Right atrium auricular region (tissue), 2 donors: ENCODE measurements around the gene ASCL2. TPM values are rescaled to one million over a fixed set of nuclear protein-coding genes. Genes with fewer than 3 reads are reported as not detected.

ENCODE experiments used
- DNase-seq: peaks from one replicate; pipeline ENCODE4 v3.0.0-alpha.2; 2019; ENCODE audit warnings: low spot score
- H3K27ac ChIP-seq, 2 donors: fragments of 200-600 bp; sonication (generic); 1 replicate in 1 of 2; 2 replicates in 1 of 2; pipeline ENCODE4 v1.5.1; 2016 to 2019
- H3K27me3 ChIP-seq, 2 donors: fragments of 200-600 bp; sonication (generic); one replicate each; pipeline versions ENCODE4 v1.5.1 to v1.6.0; 2017 to 2019
- H3K36me3 ChIP-seq: fragments of 200-600 bp; sonication (generic); one replicate; pipeline ENCODE4 v1.5.1; 2016
- H3K4me1 ChIP-seq, 2 donors: fragments of 200-600 bp; sonication (generic); one replicate each; pipeline versions ENCODE4 v1.5.1 to v1.6.0; 2017 to 2019
- H3K4me3 ChIP-seq, 2 donors: fragments of 200-600 bp; sonication (generic); 1 replicate in 1 of 2; 2 replicates in 1 of 2; pipeline ENCODE4 v1.5.1; 2017 to 2019; ENCODE audit warnings: mild to moderate bottlenecking in 1 of 2, moderate library complexity in 1 of 2
- H3K9me3 ChIP-seq, 2 donors: fragments of 200-600 bp; sonication (generic); one replicate each; pipeline ENCODE4 v1.5.1; 2019
- total RNA-seq, 2 donors: library from RNA; depleted of rRNA; stranded (reverse); fragments of >200 nt; gene quantifications; one replicate each; pipeline ENCODE4 v1.1.0, GENCODE V29; 2016
- TF ChIP-seq, protein P1 (sequence below), 2 donors: fragments of 200-600 bp; sonication (generic); IDR thresholded peaks; one replicate each; pipeline ENCODE4 v1.5.1; 2019; ENCODE audit warnings: antibody characterized with exemption in 2 of 2

The ASCL2 gene
- total RNA-seq, 2 donors from 2014 or later = 0.51 TPM; not detected in 1

DNA sequence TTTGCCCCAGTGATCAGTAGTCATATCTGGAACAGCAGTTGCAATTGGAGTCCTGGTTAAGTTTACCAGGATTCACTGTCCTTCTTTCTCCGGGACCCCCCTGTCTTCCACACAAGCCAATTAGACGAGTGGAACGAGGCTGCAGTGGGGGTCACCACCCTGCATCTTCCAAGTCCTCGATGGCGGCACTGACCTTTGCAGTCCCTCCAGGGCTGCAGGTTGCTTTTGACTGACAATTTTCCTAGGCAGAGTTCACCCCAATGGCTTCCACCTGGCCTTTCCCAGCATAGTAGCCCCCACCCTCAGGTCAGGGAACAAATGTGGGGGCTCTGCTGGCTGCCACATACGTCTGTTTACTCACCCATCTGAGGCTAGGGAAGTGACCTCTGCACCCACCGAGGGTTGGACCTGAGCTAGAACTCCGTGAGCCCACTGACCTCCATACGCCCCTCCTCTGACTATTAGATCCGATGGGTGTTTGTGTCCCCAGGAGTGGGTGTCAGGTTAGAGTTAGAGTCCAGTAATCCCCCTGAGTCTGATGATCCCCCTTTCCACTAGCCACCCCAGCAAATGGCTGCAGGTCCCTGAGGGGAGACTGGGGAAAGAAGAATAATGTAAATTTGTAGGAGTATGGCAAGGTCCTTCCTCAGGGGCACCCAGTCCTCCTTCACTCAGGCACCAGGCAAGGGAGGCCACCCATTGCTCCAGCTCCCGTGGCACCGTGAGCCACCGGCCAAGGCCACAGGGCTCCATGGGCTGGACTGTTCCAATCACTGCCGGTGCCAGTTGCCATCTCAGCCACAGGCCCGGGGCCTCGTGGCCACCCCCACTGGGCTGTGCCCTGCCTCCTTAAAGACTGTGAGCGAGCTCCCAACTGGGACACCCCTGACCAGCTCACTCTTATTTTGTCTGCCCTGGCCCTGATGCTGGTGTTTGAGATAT lies 25.9 kb upstream of the ASCL2 start:
- Histone ChIP-seq H3K27ac (no peak overlapping the region), H3K27me3 (no peaks in the 10 kb centered on the region), H3K4me3 (no peak overlapping the region), H3K36me3 (no peaks in the 10 kb centered on the region), H3K4me1 (peaks cover 0 to 17% of the 10 kb centered on the region in 2 donors), H3K9me3 (no peaks in the 10 kb centered on the region)
- DNase-seq = peak; percentile 54
- TF ChIP-seq, protein P1, sequence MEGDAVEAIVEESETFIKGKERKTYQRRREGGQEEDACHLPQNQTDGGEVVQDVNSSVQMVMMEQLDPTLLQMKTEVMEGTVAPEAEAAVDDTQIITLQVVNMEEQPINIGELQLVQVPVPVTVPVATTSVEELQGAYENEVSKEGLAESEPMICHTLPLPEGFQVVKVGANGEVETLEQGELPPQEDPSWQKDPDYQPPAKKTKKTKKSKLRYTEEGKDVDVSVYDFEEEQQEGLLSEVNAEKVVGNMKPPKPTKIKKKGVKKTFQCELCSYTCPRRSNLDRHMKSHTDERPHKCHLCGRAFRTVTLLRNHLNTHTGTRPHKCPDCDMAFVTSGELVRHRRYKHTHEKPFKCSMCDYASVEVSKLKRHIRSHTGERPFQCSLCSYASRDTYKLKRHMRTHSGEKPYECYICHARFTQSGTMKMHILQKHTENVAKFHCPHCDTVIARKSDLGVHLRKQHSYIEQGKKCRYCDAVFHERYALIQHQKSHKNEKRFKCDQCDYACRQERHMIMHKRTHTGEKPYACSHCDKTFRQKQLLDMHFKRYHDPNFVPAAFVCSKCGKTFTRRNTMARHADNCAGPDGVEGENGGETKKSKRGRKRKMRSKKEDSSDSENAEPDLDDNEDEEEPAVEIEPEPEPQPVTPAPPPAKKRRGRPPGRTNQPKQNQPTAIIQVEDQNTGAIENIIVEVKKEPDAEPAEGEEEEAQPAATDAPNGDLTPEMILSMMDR (IDR thresholded peaks at IDR 0.05) = no peak

DNA sequence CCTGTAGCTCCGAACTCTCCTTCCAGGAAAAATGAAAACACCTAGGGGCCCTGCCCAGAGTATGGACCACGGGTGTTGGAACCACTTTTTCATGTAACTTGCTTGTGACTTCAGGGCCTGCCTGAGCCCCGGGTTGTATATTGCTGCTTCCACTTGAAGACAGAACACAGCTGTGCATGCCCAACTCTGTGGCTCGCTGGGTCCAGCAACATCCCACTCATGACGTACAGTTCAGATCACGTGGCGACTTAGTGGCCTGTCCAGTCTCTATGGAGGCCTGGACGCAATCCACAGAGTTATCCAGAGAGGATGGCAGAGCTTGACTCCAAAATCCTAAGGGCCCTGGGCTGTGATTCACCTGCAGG lies 24.5 kb upstream of the ASCL2 start:
- no peaks in the 10 kb centered on the region for H3K36me3 ChIP-seq
- no peak overlapping the region for H3K4me3 ChIP-seq
- H3K9me3 ChIP-seq = no peaks in the 10 kb centered on the region
- H3K4me1 ChIP-seq = peaks cover 0 to 14% of the 10 kb centered on the region in 2 donors
- H3K27me3 ChIP-seq = no peaks in the 10 kb centered on the region
- DNase-seq = no peak
- TF ChIP-seq, protein P1 (IDR thresholded peaks at IDR 0.05) = no peak
- no peak overlapping the region for H3K27ac ChIP-seq

DNA sequence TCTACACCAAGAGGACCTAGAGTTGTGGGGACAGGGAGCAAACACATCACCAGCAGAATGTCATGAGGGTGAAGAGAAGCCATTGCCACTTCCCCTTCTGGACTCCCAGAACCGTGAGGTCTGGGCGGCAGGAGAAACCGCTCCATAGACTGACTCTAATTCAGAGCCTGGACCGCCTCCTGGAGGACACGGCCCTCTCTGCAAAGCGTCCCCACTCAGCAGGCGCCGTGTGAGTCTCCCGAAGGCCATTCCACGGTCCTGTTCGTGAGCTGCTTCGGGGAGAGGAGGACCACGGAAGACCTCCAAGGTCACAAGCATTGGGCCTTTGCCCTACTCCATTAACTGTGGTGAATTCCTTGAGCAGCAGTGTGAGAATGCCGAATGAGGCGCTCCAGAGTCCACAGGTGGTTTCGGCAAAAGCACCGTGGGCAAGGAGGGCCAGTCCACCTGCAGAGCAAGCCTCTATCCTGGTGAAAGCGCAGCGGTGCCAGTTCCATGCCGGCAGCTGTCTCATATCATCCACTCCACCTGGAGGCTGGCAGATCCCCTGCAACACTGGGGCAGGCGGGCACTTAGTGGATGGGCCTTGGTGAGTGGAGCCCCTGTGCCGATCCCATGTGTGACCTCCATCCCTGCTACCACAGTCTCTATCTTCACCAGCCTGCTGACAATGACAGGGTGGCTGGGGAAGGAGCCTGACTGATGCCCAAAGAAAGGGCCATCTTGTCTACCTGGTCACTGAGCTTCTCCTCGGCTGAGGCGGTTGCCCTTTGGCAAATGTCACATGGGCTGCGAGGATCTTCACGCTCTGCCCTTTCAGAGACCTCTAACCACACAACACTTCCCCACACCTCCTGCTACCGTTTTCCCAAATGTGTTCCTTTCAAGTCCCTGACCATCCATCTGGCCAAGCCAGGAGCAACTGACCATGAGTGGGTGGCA lies 23.9 kb upstream of the ASCL2 start:
- peaks cover 0 to 12% of the 10 kb centered on the region in 2 donors for H3K4me1 ChIP-seq
- TF ChIP-seq, protein P1 (IDR thresholded peaks at IDR 0.05) = no peak
- no peaks in the 10 kb centered on the region for H3K27me3 ChIP-seq
- no peak overlapping the region for H3K27ac ChIP-seq
- DNase-seq = peak; percentile 54
- no peaks in the 10 kb centered on the region for H3K36me3 ChIP-seq
- no peak overlapping the region for H3K4me3 ChIP-seq
- H3K9me3 ChIP-seq = no peaks in the 10 kb centered on the region

DNA sequence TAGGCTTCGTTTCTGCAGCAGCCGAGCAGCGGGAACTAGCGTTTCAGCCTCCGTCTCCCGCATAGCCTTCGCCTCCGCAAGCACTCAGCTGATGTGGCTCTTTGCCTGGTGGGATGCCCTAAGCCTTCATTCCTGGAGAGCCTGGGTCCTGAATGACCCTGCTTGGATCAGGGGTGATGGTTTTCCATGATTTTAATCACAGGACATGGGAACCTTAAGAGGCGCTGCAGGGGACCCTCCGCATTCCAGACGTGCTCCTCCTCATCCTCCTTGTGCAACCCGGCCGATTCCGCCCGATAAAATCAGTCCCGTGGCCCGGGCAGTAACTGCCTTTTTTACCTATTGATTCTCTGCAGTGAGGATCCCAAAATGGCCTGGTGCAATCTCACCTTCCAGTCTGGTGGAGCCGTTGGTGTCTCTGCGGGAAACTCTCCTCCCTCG lies 23.2 kb upstream of the ASCL2 start:
- peak; percentile 55 for DNase-seq
- TF ChIP-seq, protein P1 (IDR thresholded peaks at IDR 0.05) = no peak
- Histone ChIP-seq H3K4me3 (no peak overlapping the region), H3K4me1 (peaks cover 0 to 9% of the 10 kb centered on the region in 2 donors), H3K9me3 (no peaks in the 10 kb centered on the region), H3K27ac (no peak overlapping the region), H3K36me3 (no peaks in the 10 kb centered on the region), H3K27me3 (no peaks in the 10 kb centered on the region)

DNA sequence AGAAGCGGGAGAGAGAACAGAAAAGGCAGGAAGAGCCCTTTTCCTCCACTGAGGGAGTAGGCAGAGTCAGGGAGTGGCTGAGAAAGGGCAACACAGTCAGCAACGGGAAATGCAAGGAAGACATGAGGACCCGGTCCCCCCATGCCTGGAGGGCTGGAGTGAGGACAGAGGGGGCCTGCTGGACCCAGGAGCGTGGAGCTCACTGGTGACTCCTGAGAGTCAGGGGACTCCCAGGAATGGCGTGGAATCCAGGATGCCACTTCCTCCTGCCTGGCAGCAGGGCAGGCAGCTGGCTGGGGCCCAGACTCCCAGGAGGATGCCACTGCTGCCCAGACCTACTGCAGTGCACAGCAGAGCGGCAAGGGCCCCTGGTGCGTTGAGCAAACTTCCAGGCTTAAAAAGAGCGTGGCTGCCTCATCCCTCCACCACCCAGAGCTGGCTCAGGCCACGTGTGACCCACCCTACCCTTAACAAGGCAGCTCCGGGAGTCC lies 20.0 kb upstream of the ASCL2 start:
- DNase-seq = peak; percentile 54
- no peak overlapping the region for H3K4me3 ChIP-seq
- H3K36me3 ChIP-seq = no peaks in the 10 kb centered on the region
- no peaks in the 10 kb centered on the region for H3K27me3 ChIP-seq
- H3K27ac ChIP-seq = no peak overlapping the region
- peaks cover 0 to 9% of the 10 kb centered on the region in 2 donors for H3K4me1 ChIP-seq
- H3K9me3 ChIP-seq = no peaks in the 10 kb centered on the region
- TF ChIP-seq, protein P1 (IDR thresholded peaks at IDR 0.05) = no peak
